GM08714 (cell line): ENCODE data around the gene RBM28.

ENCODE experiments used
- H3K4me3 ChIP-seq: fragments of 200-500 bp; sonication (Bioruptor generic); 2 replicates; pipeline ENCODE4 v1.5.1; 2014; ENCODE audit warnings: mild to moderate bottlenecking, low read length, inconsistent platforms
- ZNF274 ChIP-seq: IDR thresholded peaks from 2 replicates; pipeline ENCODE4 v1.6.1; 2012; ENCODE audit warnings: mild to moderate bottlenecking, low read depth, low read length

The RBM28 gene

GRCh38 chr7:128341733-128342132, 2.0 kb downstream of the RBM28 start:
- no peak overlapping the region; the same call in none of the 2 replicates for H3K4me3 ChIP-seq
- TF ChIP-seq ZNF274, result no peak

- TF ChIP-seq ZNF274, result no peak
- no peak overlapping the region for H3K4me3 ChIP-seq
Observed at GRCh38 chr7:128335730-128336129, 8.0 kb downstream of the RBM28 start.

- no peak overlapping the region for H3K4me3 ChIP-seq
- no peak for TF ChIP-seq ZNF274
Observed at GRCh38 chr7:128324368-128324680, 19.4 kb downstream of the RBM28 start.

- H3K4me3 ChIP-seq, result no peak overlapping the region
- no peak for TF ChIP-seq ZNF274
Observed at GRCh38 chr7:128323459-128324367, 20.0 kb downstream of the RBM28 start.

- TF ChIP-seq ZNF274, result no peak
- no peak overlapping the region for H3K4me3 ChIP-seq
Observed at GRCh38 chr7:128323040-128323439, 20.7 kb downstream of the RBM28 start.

GRCh38 chr7:128322040-128322643, 21.6 kb downstream of the RBM28 start:
- TF ChIP-seq ZNF274, result no peak
- H3K4me3 ChIP-seq, result no peak overlapping the region

GRCh38 chr7:128321044-128321422, 22.7 kb downstream of the RBM28 start:
- TF ChIP-seq ZNF274, result no peak
- H3K4me3 ChIP-seq, result no peak overlapping the region

- H3K4me3 ChIP-seq, result no peak overlapping the region
- no peak for TF ChIP-seq ZNF274
Observed at GRCh38 chr7:128318691-128319090, 25.0 kb downstream of the RBM28 start.

GRCh38 chr7:128311013-128311412, 32.7 kb downstream of the RBM28 start:
- TF ChIP-seq ZNF274, result no peak

GRCh38 chr7:128310499-128310898, 33.2 kb downstream of the RBM28 start:
- H3K4me3 ChIP-seq, result no peak overlapping the region
- no peak for TF ChIP-seq ZNF274

More at GRCh38 chr7:128311013-128311412, 32.7 kb downstream of the RBM28 start:
- H3K4me3 ChIP-seq, result no peak overlapping the region

- H3K4me3 ChIP-seq, result no peak overlapping the region
- TF ChIP-seq ZNF274, result no peak
Observed at GRCh38 chr7:128309976-128310375, 33.7 kb downstream of the RBM28 start.

- H3K4me3 ChIP-seq, result no peak overlapping the region
- no peak for TF ChIP-seq ZNF274
Observed at GRCh38 chr7:128309124-128309523, 34.6 kb downstream of the RBM28 start.

GRCh38 chr7:128307061-128307460, 36.6 kb downstream of the RBM28 start:
- no peak for TF ChIP-seq ZNF274
- H3K4me3 ChIP-seq, result no peak overlapping the region

- no peak overlapping the region for H3K4me3 ChIP-seq
- no peak for TF ChIP-seq ZNF274
Observed at GRCh38 chr7:128304212-128304611, 39.5 kb downstream of the RBM28 start.

- no peak overlapping the region for H3K4me3 ChIP-seq
- TF ChIP-seq ZNF274, result no peak
Observed at GRCh38 chr7:128303643-128304042, 40.1 kb downstream of the RBM28 start.
